Retinal pigment epithelial cell (primary cell): ENCODE measurements around the gene BTBD2.
A peak's percentile ranks its signal among the peaks of the same experiment; 100 is the strongest.

Source experiments
- DNase-seq: peaks from one replicate; pipeline ENCODE4 v3.0.0-alpha.2; 2010; ENCODE audit warnings: low read depth
- H3K4me3 ChIP-seq: 2 replicates; pipeline ENCODE4 v1.5.1; 2011; ENCODE audit warnings: mild to moderate bottlenecking, low read length, control low read depth, moderate library complexity
- CTCF ChIP-seq: conservative IDR thresholded peaks from 2 replicates; pipeline ENCODE4 v1.5.1; 2011; ENCODE audit warnings: low read depth, low read length, control low read depth, inconsistent platforms

BTBD2 gene

GRCh38 chr19:2018752-2019151 lies 3.2 kb upstream of the BTBD2 start:
- no peak for DNase-seq
- no peak overlapping the region for H3K4me3 ChIP-seq
- TF ChIP-seq CTCF: no peak

GRCh38 chr19:2016041-2016807 lies 710 bp upstream of the BTBD2 start:
- no peak for DNase-seq
- TF ChIP-seq CTCF: no peak
- H3K4me3 ChIP-seq: peak overlapping the region; percentile 8

- peak overlapping the region; percentile 49 for H3K4me3 ChIP-seq
- no peak for DNase-seq
Observed at GRCh38 chr19:2014731-2015607, 545 bp downstream of the BTBD2 start.

GRCh38 chr19:2014131-2014571 lies 1.4 kb downstream of the BTBD2 start:
- TF ChIP-seq CTCF: no peak
- no peak overlapping the region for H3K4me3 ChIP-seq
- no peak for DNase-seq

More at GRCh38 chr19:2014731-2015607, 545 bp downstream of the BTBD2 start:
- TF ChIP-seq CTCF: no peak

- no peak overlapping the region for H3K4me3 ChIP-seq
- TF ChIP-seq CTCF: no peak
- no peak for DNase-seq
Observed at GRCh38 chr19:2013683-2013961, 1.9 kb downstream of the BTBD2 start.

GRCh38 chr19:2012941-2013682 lies 2.4 kb downstream of the BTBD2 start:
- no peak for DNase-seq
- no peak for TF ChIP-seq CTCF
- no peak overlapping the region for H3K4me3 ChIP-seq
